GM18508 (cell line): ENCODE results near the gene HDAC5.
"Not testable (repeated sequence)": the region's sequence is repeated elsewhere in the genome, so short reads cannot be mapped to it uniquely, and the experiment has no call there.

Source experiments
- ATAC-seq: cut with Tn5 transposase; IDR thresholded peaks from one replicate; pipeline ENCODE4 v1.9.1; 2021; ENCODE audit warnings: moderate number of reproducible peaks; ENCODE audit not compliant: insufficient read depth, unreplicated experiment

Gene HDAC5

DNA sequence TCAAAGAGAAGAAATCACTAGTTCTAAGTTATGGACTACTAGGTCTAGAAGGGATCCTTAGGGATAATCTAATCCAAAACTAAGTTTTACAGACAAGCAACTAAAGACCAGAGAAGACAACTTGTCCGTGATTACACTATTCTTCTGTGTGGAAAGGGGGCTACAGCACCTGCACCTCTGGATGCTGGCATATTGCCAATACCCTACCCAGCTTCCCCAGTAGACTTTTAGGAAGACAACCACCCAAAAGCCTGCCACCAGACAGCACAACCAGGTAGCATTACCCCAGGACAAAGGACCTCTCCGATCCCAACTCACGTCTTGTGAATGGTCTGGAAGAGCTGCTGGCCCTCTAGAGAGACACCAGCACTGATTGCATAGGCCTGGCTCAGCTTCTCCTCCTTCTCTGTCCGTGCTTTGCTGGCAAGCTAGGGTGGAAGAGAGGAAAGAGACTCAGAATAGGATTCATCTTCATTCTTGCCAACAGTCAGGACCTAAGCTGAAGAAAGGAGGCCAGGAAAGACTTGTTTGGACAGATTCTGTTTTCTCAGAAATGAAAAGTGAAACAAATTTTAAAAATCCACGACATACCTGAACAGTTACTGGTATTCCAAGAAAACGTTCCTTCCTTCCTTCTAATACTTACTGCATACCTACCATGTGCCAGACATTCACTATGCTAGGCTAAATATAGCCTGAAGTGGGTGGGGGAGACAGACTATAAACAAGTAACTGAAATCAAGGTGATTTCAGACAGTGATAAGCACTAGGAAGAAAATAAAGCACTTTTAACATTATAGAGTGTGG, 83.4 kb downstream of the HDAC5 start:
- no peak for ATAC-seq

DNA sequence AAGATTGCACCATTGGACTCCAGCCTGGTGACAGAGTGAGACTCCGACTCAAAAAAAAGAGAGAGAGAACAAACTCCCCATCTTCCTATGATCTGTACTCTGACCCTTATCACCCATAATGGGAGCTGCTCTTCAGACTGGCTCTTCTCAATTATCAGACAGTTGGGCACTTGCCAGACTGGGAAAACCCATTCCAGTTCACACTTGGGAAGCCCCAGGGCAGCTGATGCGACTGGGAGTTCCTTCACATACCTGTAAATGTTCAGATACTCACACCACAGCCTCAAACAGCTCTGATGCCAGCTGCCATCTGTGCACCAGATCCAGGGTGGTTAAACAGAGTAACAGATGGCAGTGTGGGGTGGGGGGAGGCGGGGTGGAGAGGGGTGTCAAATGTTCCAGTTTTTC, 84.8 kb downstream of the HDAC5 start:
- ATAC-seq = no peak

GRCh38 chr17:44037471-44037870, 86.0 kb downstream of the HDAC5 start:
- ATAC-seq = no peak

- not testable (repeated sequence) for ATAC-seq
Observed at GRCh38 chr17:44034688-44035087, 88.8 kb downstream of the HDAC5 start.

DNA sequence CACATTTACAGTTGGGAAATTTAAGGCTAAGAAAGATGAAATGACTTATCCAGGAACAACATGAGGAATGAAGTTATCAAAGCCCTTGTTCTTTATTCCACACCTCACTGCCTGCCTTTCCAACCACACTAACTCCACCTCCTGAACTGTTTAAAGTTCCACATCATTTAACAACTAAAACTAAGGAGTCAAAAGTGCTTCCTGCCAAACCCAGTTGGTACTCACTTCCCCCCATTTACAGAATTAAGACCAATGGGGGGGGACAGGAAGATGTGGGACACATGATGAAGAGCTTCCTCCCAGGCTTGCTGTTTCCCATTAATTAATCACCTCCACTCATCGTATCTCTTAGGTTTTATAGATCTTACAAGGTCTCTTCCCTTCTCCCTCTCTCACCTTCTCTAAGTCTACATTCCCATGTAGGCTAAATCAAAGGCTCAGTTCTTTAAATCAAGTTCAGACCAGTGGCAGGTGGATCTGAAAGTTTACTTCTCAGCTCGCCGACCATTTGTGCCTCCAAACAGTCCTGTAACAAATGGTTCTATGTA, 89.5 kb downstream of the HDAC5 start:
- no peak for ATAC-seq

GRCh38 chr17:44030482-44030881, 93.0 kb downstream of the HDAC5 start:
- ATAC-seq = no peak

DNA sequence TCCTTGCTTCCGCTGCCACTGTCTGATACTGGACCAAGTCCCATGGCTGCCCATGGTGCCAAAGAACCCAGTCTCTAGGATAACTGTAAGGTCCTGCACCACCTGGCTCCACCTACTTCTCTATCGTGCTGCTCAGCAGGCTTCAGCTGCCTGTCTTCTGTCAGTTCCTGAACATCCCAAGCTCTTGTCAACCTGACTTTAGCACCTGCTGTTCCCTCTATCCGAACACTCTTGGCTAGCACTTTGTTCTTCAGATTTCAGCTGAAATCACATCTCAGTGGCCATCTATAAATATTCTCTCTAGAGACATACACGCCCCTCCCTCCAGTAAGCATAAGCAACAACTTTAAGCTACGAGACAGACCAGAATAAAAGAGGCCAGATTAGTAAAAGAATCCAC, 93.7 kb downstream of the HDAC5 start:
- no peak for ATAC-seq
